H1 (cell line): ENCODE measurements around the gene CAD. TPM values are rescaled to one million over a fixed set of nuclear protein-coding genes. Genes with fewer than 3 reads are reported as not detected.

Experiments
- BACH1 ChIP-seq: IDR thresholded peaks from 2 replicates; pipeline ENCODE4 v1.6.1; 2012; ENCODE audit warnings: low read length, improper control_type of control experiment
- CHD7 ChIP-seq: fragments of 300-600 bp; sonication (generic); IDR thresholded peaks from 2 replicates; pipeline ENCODE4 v1.7.1; 2012; ENCODE audit warnings: low read length, moderate library complexity, mild to moderate bottlenecking, inconsistent platforms; ENCODE audit not compliant: insufficient replicate concordance
- GTF2F1 ChIP-seq: IDR thresholded peaks from 2 replicates; pipeline ENCODE4 v1.6.1; 2012; ENCODE audit warnings: low read depth, low read length, improper control_type of control experiment, borderline replicate concordance
- TCF12 ChIP-seq: IDR thresholded peaks from 2 replicates; pipeline ENCODE4 v1.6.1; 2011; ENCODE audit warnings: low read depth, mild to moderate bottlenecking, low read length
- polyA plus RNA-seq, 7 experiments: library from polyadenylated mRNA; depleted of rRNA in 3 of 7; stranded (reverse) in 5 of 7; unstranded in 2 of 7; fragments of >200 nt in 5 of 7; fragments of 200-250 nt in 2 of 7; gene quantifications; 1 replicate in 5 of 7; 2 replicates in 1 of 7; 4 replicates in 1 of 7; pipeline versions ENCODE4 v1.2.1 to v1.2.3, GENCODE V29; 2011 to 2013; ENCODE audit warnings: missing spikeins in 2 of 7, mixed read lengths in 2 of 7
- total RNA-seq: library from RNA; stranded (reverse); fragmentation: NEBNext Ultra II Directional; extraction: Animal tissue kit (Norgen Biotek cat#: 25700); gene quantifications from 2 replicates; pipeline ENCODE4 v1.2.1, GENCODE V29; 2021

The CAD gene
- total and polyA plus RNA-seq, 2 of the 8 experiments (the other 6 are each of a cell fraction or from before 2014, with no cell fraction given) = 130 to 146 TPM

- TF ChIP-seq CHD7 = no peak
- no peak for TF ChIP-seq BACH1
- no peak for TF ChIP-seq GTF2F1
- TF ChIP-seq TCF12 = no peak
- TF ChIP-seq, all 59 proteins: peak for 0
Observed at GRCh38 chr2:27186613-27187345, 30.4 kb upstream of the CAD start (continued).
